HG02943 (cell line): Measurements from ENCODE around the gene SLC36A1.

Experiments used
- ATAC-seq: cut with Tn5 transposase; IDR thresholded peaks from one replicate; pipeline ENCODE4 v1.9.1; 2021; ENCODE audit warnings: mild to moderate bottlenecking, low read depth, moderate library complexity; ENCODE audit not compliant: unreplicated experiment

Gene SLC36A1

DNA sequence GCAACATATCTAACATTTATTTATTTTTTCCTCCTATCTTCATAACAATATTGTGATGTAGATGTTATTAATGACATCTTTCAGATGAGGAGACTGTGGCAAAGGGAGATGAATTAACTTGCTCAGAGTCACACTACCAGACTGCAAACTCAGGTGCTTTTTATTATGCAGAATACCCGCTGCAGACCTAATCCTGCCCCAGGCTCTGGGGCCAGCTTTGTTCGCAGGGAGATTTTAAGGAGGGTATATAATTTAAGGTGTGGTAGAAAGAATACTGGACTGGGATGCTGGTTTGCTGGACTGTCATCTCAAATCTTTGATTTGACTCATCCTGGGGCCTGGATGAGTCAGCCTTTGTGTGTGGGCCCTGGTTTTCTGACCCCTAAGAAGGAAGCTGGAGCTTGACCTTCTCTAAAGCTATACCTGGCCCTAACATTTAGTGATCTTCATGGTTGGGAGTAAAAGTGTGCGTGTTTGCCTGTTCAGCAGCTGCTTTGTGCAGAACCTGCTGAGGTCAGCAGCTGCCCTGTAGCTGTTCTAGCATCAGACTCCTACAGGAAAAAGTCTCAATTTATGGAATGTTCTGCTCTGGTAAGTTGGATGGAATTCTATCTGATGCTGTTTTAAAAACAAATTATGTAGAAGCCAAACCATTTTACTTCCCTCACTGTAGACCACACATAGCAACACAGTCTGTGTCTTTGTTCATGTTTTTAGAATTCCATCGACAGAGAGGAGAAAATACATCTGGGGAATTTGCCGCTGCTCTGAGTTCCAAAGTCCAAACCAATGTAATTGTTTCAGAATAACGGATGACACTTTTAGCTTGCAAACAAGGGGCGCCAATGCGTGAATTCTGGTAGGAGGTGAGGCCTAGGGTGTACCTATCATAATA, 4.5 kb downstream of the SLC36A1 start:
- no peak for ATAC-seq

DNA sequence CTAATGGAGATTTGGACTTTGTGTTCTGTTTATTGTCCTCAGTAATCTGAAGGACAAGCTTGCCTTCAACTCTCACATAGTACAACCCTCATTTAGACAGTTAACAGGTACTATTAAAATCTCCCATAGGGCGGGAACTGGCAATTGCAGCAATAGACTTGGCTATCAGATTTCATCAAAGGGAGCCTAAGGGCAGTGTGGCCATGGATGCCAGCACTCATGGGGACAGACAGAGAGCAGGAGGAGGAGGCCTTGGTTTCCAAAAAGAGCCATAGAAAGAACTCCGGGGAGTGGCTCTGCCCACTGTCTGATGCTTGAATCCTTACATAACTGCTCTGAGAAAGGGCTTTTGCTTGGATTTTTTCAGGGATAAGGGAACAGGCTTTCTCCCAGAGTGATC, 6.8 kb downstream of the SLC36A1 start:
- no peak for ATAC-seq

DNA sequence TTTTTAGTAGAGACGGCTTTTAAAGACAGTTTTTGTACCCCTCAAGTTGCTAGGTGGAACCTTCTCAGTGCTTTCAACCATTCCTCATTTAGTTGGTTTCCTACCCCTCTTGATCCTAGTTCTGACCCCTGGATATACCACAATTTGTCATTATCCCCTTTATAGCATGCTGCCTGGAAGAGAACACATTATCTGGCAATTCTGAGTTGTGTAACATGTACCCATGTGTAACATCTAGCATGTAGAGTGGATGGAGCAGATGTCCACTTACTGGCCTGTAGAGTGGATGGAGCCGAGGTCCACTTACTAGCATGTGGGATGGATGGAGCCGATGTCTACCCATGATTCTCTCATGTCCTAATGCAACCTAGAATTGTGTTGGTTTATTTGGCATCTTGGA, 7.5 kb downstream of the SLC36A1 start:
- ATAC-seq: no peak

DNA sequence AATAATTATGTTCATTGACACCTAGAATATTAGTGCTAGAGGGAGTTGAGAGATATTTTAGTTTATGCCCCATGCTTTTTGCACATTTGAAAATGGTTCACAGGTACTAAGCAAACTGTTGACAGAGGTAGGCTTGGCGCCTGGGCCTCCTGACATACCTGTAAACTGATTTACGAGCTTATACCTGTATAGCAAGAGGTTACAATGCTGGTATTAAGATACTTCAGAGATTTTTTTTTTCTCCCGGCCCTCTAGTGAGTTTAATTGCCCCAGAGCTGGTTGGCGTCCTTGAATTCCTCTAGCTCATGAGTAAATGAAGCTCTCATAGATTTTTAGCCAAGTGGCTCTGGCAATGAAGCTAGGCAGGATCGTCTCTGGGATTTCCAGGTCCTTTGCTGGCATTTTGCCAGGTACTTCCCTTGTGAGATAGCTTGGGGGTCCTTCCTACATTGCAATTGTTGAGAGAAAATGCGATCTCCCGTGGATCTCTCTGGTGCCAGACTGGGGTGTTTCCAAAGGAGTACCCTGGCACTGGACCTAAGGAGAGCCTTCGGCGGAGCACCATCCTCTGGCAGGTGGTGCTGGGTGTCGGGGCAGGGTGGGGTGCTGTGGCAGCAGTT, 9.0 kb downstream of the SLC36A1 start:
- ATAC-seq: no peak

DNA sequence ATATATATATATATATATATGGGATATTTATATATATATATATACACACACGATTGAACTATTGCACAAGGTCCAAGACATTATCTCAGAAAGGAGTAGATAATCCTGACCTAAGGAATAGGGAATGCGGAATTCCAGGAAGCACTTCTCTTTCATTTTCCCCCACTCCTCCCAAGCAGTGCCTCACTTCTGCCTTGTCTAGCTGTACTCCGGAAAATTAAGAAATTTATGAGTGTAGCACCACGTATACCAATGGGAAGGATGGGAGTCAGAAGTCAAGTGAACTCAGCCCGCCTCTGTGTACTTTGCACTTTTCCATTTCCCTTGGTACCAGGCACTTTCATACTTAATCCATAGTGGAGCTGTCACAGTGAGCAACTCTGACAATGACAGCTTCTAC, 10.9 kb downstream of the SLC36A1 start:
- ATAC-seq: no peak

DNA sequence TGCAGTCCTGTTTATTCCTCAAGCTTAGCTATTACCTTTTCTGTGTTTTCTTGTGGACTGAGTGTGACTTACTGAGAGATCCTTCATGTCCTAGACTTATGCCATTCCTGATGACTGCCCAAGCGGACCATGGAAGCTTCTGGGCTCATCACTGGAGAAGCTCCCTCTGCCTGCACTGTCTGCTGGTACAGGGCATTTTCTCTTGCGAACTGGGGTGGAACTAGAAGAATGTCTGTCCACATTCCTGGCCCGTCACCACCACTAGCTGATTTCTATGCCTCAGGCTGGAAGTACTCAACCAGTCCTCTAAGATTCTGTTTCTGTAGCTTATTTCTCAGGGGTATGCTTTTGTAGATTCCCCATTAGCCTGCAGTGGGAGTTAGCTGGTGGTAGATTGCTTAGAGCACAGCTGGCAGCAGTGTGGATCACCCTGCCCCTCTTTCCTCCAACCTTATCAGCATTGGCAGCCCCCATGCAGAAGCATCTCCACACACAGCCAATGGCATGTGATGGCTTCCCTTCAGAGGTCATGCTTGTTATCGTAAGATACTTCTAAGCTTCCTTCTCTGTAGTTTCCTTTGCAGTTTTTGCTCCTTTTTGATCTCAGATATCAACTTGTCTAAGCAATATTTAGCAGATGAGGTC, 12.4 kb downstream of the SLC36A1 start:
- ATAC-seq: no peak

DNA sequence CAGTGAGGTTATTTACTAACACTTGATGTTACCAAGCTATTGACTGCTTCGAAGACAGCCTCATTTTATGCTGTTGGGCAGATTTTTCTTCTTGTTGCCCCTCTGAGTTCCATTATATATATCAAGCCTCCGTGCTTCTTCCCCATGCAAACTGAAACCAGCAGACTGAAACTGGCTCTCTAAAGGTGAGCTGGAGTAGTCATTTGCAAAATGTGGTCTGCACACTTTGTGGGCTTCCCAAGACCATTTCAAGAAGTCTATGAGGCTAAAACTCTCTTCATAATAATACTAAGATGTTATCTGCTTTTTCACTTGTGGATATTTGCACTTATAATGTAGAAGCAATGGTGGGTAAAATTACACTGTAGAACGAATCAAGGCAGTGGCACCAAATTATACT, 13.9 kb downstream of the SLC36A1 start:
- peak; percentile 84 for ATAC-seq

DNA sequence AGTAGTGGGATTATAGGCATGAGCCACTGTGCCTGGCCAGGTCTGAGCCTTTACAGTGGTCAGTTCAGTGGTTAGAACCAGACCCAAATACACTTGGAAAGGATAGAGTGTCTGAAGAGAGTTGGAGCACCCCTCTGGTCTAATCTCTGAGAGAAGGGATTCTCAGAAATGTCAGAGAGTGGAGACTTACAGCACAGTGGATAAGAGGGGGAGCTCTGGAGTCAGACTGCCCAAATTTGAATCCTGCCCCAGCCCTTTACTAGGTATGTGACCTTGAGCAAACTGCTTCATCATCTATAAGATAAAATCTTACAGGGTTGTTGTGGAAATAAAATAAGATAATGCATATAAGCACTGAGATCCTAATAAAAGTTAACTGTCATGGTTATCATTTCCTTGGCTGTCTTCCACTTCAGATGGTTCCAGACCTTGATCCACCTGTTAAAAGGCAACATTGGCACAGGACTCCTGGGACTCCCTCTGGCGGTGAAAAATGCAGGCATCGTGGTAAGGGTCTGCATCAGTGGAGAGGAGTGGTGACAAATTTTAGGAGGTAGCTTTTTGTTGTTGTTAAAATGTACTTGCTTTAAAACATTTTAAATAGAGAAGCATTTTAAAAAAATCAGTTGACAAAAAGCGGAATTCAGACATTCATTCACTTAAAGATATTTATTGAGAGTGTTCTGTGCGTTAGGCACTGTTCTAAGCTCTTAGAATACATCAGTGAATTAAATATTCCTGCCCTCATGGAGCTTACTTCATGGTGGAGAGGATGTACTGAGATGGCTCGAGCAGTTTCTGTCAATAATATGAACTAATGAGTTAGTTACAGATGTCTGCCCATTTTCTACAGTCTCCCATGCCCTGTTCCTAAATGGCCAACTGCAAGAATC, 16.0 kb downstream of the SLC36A1 start:
- ATAC-seq: no peak

DNA sequence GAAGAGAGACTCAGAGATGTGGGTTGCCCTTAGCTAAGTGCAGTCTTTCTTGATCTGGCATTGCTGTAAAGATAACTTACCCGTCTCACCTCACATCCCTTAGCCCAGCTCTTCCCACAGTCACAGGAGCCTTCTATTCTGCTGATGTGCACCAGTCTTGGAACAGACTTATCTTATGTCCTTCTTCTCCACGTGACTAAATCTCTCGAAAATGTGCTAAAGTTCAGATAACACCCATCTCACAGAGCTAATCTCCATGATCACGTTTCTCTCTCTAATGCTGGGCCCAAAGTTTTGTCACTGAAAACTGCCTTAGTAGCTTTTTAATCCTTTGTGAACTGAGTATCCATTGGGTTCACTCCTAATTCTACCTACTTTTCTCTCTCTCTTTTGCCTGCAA, 16.7 kb downstream of the SLC36A1 start:
- no peak for ATAC-seq

DNA sequence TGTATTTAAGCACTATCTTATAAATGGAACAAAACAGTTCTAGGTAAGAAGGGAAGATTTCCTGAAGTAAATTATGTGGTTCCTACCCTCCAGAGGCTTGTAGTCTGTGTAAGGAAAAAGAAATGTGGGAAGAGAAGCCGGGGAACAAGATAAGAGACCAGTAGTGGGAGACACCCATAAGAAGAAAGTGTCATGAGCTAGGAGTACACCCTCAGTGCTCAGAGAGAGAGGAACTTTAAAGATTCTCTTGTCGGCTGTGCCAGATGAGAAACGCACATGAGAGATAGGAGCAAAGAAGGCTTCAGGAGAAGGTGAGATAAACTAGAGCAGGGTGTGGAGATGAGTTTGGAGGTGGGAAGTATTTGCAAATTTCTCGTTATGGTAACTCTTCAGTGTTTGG, 18.1 kb downstream of the SLC36A1 start:
- ATAC-seq: no peak

DNA sequence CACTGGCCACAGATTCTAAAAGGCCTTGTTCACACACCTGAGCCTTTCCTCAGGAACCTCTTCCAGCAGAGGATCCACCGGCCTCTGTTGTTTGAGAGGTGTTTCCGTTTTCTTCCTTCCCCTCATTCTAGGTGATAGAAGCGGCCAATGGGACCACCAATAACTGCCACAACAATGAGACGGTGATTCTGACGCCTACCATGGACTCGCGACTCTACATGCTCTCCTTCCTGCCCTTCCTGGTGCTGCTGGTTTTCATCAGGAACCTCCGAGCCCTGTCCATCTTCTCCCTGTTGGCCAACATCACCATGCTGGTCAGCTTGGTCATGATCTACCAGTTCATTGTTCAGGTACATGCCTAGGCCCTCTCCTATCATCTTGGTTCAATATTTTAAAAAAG, 20.2 kb downstream of the SLC36A1 start:
- no peak for ATAC-seq

DNA sequence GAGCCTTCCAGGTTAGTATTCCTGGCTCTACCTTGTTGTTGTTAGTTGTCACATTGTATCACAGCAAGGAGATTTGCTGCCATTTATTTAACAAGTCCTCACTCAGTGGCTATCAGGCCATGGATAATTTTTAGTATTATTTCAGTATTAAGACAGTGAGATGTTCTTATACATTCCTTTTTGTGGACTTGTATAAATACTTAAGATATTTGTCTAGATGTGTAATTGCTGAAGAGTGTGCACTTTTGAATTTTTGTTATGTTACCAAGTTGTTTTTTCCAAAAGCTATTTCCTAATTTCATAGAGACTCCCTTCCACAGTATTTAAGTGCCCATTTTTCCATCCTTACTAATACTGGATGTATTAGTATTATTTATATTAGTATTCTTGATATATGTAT, 22.0 kb downstream of the SLC36A1 start:
- ATAC-seq: no peak

DNA sequence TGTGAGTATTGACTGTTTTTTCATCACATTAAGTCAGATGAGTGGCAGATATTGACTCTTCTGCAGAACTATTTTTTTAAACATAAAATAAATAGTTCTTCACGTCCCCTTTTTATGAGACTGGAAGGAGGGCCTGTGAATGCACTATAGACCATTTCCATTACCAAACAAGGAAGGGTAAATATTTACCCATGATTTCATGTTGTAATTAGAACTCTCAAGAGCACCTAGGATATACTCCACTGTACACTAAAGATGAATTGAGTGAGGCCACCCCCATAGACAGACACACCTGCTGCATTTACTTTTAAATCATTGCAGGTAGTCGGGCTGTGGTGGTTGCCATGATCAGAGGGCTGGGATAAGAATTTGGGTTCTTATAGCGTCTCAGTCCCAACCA, 22.6 kb downstream of the SLC36A1 start:
- no peak for ATAC-seq

DNA sequence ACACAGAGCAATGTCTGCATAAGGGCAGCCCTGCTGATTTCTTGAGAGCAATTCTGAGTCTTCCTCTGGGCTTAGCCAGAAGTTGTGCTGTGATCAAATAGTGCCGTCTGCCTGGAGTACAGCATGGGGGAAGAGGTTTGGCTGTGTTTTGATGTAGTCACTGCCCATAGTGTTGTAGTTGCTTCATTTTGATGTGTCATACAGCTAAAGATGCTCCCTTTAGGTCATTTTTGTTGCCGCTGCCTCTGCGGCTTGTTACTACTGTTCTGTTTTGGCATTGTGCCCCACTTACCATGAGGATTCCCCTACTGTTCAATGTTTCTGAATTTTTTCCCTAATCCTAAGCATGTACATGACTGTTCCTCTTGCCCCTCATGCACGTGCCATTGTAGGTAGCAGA, 23.0 kb downstream of the SLC36A1 start:
- ATAC-seq: no peak

DNA sequence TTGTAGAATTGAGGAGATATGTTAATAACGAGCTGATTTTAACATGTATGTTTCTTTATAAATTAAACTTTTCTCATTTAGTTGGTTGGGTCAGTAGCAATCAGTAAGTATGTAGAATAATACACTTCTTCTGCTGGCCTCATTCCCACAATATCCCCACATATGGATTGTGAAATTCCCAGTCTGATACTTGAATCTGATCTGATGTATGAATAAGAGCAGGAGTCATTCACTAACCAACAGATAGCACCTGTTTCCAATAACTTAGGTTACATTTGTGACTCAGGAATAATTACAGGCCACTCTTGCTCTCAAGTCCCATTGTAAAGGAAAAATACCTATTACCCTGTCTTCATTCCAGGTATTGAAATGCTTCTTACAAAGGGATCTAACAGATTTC, 23.9 kb downstream of the SLC36A1 start:
- ATAC-seq: no peak

DNA sequence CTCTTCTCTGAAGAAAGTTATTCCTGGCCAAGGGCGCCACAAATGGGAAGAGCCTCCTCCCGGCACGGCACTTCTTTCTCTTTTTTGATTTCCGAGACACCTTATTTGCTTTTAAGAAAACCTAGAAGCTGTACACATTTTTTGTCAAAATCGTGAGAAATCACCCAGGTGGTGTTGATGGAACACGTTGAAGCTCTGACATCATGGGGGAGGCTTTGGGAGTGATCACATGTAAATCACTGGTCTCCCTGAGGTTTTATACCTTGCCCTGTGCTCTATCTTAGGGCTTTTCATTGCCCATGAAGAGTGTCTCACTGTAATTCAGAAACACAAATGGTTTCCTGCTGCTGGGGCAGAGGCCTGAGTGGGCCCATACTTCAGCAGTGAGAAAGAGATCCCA, 27.4 kb downstream of the SLC36A1 start:
- ATAC-seq: no peak

DNA sequence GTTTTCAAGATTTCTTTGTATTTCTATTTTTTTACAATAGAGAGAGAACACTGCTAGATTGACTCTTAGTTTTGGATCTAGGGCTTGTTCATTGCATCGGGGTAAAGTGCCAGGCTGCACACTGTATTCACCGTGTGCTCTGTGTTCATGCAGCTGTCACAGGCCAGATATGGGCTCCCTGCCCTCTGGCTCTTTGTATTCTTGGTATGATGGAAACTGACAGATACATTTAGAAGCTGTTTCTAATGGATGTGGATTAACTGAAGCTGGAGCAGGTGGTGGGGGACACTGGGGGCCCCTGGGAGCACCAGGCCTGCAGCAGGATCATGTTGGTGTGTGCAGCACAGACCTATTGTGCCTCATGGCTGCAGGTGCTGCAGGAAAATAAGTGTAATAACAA, 28.0 kb downstream of the SLC36A1 start:
- ATAC-seq: no peak

DNA sequence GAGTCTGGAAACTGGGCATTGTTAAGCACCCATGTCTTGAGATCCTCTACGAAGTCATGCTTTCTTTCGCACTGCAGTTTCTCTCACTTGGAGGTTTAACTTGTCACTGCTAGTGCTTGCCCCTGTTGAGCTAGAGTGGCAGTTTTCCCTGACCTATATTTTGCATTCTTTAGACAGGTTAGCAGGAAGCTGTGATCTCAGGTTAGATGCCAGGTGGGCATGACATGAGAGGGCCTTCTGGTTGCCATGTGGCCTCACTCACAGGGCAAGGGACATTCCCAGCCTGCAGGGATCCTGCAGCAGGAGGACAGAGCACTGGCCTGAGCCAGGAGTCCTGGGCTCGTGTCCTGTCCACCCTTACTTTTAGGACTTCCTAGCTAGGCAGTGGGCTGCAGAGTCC, 28.6 kb downstream of the SLC36A1 start:
- ATAC-seq: no peak

DNA sequence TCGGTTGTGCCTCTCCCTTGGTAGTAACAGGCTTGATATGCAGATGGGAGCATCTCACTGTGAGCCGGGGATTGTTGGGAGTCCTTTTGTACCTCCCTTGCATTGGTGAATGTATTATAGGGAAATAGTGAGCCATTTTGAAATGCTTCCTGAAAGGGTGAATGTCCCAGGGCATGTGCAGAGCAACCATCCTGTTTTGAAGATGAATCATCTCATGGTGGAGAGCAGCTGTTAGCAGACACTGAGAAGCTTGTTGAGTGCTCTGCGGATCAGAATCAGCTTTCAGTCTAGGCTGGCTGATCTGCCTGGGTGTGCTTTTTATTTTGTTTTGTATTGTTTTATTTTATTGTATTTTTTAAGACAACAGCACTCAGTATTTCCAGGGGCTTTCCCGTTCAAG, 29.7 kb downstream of the SLC36A1 start:
- no peak for ATAC-seq

DNA sequence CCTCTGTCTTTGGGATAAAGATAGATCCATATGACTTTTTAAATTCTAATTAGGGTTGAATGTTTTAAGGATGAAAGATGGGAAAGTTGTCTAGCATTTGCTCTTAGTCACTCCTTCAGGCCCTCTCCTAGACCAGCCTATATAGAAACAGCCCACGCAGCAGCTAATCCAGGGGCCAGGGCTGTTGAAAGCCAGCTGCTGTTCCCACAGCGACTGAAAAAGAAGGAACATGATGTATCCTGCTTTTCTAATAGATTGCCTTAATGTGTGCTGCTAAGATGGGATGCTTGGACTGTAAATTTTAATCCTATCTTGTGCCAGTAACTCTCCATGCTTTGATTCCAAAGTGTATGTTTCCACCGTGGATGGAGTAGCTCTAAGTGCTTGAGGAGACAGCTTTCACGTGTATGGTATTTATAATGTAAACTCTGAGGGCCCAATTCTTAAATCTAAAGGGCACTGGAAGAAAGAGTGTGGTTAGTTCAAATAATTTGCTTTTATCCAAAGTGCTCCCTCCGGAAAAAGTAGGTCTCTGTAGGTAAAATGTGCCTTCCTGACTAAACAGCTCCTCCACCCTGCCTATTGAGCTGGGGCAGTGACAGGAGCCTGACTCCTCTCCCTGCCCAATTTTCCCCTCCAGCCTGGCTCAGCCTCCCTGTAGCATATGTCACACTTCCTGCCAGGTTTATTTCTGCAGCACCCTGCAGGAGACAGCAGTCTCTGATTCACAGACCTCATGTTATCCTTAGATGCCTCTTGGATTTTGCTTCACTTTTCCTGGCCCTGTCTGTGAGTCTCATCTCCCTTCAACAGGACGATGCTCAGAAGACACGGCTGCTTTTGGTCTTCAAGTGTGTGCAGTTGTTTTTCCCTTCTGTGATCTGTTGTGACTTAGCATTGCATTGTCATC, 33.2 kb downstream of the SLC36A1 start:
- no peak for ATAC-seq
